ENCODE data around the gene FAM227B.

The FAM227B gene

GRCh38 chr15:49282366-49282765, 338.3 kb downstream of the FAM227B start:
- DNase-seq = no peak

DNA sequence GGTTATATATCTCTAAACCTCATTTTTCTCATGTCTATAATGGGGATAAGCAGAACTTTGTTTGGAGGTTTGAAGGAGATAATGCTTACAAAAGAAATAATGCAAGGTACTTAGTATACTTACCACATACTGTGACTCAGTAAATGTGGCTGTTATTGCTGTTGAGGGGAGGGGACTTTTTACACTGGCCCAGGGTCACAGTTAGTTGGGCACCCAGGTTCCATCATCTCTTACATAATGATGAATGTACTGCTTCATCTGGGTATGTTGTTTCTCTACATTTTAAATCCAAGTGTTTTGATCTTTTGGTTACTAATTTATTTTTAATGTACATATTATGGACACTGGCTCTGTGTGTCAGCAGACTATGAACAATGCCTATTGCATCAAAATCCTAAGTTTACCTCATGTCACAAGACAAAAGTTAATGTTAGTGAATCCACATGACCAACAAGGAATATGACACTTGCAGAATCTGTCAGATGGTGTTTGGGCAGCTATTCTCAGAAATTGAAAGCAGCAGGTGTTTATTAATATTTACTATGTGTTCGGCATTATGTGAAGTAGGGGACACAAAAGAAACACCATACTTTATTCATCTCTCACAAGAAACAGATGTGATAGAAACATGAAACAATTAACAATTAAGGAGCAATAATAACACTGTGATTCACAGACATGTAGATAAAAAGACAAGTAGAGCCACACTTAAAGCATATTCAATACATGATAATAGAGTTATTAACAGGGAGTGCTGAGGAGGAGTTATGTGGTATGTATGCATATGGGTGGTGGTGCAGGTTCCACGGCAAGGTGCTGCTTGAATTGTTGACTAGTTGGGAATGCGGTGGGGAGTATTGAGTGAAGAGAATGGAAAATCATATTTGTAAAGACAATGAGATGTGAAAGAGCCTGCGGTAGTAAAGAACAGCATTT, 340.8 kb downstream of the FAM227B start:
- peak; percentile 53 for DNase-seq

DNA sequence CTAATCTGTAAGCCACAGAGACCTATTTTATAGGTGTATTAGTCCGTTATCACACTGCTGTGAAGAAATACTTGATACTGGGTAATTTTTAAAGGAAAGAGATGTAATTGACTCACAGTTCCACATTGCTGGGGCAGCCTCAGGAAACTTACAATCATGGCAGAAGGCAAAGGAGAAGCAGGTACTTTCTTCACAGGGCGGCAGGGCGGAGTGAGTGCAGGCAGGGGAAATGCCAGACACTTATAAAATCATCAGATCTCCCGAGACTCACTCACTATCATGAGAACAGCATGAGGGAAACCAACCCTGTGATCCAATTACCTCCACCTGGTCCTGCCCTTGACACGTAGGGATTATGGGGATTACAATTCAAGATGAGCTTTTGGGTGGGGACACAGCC, 341.9 kb downstream of the FAM227B start:
- DNase-seq = no peak

All from suppressor macrophage treated with lipopolysaccharide for 4 hours (primary cell).